HG03521 (cell line): Measurements from ENCODE around the gene LSM3.

Source experiments
- ATAC-seq: cut with Tn5 transposase; IDR thresholded peaks from one replicate; pipeline ENCODE4 v1.9.1; 2021; ENCODE audit warnings: mild to moderate bottlenecking, moderate library complexity; ENCODE audit not compliant: unreplicated experiment

LSM3 gene

DNA sequence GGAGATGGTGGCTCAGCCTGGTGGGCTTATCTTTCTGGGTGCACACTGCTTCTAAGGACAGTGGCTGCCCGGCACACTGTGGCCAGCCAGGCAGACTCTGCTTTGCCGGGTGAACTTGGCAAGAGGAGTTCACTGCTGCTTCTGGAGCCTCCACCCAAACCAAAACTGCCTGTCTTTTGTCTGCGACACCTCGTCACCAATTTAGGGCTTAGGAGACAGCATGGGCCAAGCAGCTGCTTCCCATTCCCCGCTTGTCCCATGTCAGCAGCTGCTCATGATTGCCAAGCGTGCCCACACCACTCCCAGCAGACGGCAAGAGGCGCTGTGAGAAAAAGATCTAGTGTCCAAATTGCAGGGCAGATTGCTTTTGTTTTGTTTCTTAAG is 57.3 kb downstream of the LSM3 start:
- ATAC-seq = no peak

DNA sequence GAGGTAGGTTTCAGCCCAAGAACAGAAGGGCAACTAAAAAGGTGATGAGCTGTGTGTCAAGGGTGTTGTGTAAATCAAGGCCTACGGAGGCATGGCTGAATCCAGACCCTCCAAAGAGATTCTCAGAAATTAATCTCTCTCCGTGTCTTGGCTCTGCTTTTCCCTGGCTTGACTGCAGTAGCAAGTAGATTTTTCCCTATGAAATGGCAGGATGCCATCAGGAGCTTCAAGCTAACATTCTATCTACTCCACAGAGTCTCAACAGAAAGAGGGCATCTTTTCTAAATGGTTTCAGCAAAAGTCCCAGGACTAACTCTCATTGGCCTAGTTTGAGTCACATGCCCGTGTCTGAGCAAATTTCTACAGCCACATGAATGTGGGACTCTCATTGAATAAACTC is 58.3 kb downstream of the LSM3 start:
- ATAC-seq = no peak

DNA sequence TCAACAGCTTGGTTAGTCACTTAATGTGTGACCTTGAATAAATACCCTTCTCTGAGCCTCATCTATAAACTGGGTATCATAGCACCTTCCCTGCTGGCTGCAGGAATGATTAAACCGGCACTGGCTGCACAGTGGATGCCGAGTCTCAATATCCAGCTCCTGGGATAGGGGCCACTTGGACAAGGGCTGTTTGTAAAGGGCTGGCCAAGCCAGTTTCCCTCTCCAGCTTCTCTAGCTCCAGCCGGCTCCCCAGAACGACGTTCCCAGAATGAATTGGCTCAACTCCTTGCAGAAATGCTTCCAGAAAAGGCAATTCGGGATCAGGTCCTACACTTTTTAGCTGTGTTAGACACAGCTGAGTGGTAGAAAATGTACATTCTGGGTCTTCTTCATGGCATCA is 58.8 kb downstream of the LSM3 start:
- no peak for ATAC-seq

DNA sequence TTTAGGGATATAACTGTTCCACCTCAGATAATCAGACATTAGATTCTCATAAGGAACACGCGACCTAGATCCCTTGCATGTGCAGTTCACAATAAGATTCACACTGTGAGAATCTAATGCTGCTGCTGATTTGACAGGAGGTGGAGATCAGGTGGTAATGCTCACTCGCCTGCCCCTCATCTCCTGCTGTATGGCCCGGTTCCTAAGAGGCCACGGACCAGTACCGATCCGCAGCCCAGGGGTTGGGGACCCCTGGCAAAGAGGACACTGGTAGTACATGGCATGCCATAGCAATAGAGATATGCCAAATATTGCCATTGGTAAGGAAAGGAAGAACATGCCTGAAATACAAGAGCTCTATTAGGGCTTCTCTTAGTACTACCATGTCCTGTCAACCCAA is 59.7 kb downstream of the LSM3 start:
- ATAC-seq = no peak

DNA sequence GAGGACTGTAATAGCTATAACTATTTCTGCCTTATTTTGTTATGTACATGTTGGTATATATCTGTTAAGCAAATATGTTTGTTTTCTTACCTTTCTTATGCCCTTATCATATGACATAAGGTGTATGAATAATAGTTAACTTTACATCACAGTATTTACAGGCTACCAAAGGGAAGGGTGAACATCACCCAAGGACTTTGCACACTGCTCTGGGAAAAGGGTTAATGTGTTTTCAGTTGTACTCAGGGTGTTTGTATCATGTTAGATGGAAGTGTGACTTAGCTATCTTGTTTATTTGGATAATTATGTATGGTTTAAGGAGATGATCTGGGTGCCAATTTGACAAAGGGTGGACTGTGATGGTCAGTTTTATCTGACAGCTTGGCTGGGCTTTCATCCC is 60.3 kb downstream of the LSM3 start:
- no peak for ATAC-seq

DNA sequence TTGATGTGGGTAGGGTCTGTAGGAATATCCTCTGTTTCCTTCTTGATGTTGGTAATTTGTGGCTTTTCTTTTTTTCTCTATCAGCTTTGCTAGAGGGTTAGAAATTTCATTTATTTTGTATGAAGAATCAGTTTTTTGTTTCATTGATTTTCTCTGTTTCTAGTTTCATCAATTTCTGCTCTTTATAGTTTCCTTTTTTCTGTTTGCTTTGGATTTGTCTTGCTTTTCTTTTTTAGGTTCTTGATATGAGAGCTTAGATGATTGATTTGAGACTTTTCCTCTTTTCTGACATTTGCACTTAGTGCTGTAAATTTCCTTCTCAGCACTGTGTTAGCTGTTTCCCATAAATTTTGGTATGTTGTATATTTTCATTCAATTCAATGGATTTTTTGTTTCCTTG is 61.3 kb downstream of the LSM3 start:
- ATAC-seq = no peak

DNA sequence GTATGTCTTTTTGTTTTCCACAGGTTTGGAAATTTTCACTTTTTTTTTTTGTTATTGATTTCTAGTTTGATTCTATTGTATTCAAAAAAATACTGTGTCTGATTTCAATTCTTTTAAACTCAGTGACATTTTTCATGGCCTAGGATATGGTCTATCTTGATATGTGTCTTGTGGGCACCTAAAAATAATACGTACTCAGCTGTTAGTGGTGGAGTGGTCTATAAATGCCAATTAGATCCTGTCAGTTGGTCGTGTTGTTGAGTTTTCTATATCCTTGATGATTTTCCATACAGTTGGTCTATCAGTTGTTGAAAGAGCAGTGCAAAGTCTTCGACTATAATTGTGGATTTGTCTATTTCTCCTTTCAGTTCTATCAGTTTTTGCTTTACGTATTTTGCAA is 61.7 kb downstream of the LSM3 start:
- ATAC-seq = no peak

DNA sequence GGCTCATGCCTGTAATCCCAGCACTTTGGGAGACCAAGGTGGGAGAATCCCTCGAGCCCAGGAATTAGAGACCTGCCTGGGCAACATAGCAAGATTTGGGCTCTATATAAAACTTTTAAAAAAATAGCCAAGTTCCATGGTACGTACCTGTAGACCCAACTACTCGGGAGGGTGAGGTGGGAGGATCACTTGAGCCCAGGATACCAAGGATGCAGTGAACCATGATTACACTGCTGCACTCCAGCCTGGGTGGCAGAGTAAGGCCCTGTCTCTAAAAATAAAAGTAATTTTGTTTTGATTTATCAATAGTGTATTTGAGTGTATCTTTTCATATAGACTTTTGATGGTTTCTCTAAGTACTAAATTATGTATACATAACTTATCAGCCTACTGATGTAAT is 63.1 kb downstream of the LSM3 start:
- no peak for ATAC-seq

DNA sequence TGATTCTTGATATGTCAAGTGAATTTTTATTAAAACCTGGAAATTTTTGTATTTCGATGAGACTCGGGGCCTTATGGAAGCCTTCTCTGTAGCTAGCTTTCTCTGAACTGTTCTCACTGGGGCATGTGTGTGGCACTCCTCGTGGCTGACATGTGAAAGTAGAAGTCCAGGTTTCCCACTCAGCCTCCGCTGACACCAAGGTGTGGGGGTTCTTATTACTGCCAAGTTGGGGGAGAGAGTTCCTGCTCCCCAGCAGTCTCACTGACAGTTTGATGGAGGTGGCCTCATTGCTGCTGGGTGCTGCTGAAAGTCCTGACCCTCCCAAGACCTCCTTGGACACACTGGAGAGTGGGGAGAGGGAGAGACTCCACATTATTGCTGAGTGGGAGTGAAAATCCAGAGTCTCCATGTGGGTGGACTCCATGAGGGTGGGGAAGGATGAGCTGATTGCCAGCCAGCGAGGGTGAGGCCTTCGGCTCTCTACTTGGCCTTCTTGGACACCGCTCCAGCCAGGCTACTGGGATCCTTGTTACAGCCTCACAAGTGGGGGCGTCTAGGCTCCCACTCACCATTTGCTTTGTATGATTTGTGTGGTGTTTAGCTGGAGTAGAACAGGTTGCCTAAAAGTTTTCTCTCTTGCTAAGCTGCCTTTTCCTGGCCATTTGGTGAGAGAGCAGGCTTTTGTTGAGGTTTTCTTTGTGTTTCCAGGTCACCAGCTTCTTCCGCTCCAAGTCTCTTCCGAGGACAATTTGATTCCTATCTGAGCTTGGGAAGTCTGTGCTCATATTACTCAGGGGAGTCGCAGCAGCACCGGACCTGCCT is 64.1 kb downstream of the LSM3 start:
- no peak for ATAC-seq

DNA sequence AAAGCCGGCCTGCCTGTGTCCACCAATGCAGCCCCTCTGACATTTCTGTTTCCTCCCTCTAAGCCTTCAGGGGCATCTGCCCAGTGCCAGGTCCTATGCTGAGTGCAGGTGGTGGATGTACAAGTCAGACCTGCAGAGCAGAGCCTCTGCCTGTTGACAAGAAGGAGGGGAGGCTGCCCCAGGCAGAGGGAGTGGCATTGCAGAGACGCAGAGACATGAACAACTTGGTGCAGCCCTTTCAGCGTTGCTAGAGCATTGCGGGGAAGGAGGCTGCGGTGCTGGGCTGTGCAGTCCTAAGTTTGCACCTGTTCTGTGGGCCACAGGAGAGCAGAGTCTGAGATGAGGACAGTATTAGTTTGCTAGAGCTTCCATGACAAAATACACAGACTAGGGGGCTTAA is 65.2 kb downstream of the LSM3 start:
- ATAC-seq = no peak

DNA sequence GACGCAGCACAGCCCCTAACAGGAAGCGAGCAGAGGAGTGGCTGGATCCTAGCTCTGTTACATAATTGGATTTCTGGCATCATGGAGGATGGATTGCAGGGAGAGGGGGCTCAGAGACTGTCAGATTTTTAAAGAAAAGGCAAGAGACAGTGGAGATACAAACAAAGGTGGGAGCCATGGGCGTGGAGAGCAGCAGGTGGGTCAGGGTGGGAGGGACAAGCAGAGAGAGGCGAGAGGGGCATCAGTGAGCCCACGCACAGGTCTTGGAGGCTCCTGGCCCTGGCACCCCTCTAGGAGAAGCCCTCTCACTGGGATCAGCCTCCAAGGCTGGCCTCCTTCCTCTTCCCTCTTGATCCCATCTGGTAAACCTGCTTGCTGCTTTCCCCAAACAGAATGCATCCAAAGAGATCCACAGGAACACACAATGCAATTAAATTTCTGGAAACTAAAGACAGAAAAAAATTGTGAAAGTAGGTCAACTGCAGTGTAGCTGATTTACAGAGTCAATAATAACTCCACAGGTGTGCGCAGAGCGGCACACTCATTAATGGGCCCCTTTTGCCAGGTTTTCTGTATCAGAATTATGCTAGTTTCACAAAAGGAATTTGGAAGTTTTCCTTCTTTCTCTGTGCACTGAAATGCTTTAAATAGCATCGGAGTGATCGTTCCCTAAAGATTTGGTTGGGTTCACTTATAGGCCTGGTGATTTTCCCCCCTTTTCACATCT is 66.1 kb downstream of the LSM3 start:
- no peak for ATAC-seq

DNA sequence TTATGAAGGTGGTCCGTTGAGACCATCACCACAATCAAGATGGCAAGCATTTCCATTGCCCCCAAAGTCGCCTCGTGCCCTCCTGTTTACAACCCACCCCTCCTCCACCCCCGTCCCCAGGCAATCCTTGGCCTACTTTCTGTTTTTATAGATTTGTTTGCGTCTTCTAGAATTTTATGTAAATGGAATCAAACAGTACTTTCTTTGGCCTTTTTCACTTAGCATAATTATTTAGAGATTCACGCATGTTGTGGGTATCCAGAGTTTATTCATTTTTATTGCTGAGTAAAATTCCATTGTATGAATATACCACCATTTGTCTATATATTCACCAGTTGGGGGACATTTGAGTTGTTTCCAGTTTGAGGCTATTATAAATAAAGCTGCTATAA is 66.6 kb downstream of the LSM3 start:
- ATAC-seq = no peak

DNA sequence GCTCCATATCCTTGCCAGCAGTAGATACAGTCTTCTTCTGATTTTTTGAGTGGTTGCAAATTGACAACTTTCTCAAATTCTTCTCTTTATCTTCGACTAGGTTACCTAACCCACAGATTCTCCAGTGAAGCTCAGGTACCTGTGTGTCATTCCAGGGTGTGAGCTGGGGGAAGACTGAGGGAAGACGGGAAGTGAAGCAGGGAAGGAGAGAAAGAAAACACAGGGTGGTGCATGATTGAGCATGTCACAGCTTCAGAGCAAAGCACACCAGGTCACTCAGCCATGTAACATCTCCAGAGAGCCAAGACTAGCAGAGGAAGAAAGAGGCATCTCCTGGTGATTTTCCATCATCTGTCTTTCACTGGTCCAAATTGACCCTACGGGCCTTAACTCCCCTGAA is 67.2 kb downstream of the LSM3 start:
- ATAC-seq = no peak

DNA sequence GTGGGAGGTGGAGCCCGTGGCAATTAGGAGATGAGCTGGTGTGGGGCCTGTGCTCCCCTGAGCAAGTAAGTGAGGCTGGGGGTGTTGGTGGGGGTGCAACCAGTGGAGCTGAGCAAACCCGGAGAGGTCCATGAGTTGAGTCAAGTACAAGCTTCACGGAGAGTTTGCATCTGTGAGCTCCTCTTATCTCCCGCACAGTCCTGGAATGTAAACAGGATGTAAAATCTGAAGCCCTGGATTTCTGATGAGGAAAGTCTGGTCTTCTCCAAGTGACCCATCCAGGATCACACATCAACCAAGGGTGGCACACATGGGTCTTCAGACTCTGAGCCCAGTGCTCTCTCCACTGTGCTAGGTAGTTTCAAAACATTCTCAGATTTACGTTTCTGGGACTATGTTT is 67.8 kb downstream of the LSM3 start:
- no peak for ATAC-seq

DNA sequence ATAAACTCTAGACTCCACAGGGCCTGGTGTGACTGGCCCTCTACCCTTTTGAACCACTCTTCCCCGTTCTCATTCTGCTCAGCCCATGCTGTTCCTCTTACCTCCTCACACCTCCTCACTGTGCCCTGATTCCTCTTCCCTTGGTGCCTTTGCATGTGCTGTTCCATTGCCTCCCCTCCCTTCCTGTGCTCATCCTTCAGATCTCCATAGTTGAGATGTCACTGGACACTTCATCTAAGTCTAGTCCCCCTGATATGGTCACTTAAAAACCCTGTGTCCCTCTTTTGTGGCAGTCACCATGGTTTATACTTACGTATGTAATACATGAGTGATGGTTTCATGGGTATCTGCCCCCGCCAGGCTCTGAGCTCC is 69.8 kb downstream of the LSM3 start:
- ATAC-seq = no peak

DNA sequence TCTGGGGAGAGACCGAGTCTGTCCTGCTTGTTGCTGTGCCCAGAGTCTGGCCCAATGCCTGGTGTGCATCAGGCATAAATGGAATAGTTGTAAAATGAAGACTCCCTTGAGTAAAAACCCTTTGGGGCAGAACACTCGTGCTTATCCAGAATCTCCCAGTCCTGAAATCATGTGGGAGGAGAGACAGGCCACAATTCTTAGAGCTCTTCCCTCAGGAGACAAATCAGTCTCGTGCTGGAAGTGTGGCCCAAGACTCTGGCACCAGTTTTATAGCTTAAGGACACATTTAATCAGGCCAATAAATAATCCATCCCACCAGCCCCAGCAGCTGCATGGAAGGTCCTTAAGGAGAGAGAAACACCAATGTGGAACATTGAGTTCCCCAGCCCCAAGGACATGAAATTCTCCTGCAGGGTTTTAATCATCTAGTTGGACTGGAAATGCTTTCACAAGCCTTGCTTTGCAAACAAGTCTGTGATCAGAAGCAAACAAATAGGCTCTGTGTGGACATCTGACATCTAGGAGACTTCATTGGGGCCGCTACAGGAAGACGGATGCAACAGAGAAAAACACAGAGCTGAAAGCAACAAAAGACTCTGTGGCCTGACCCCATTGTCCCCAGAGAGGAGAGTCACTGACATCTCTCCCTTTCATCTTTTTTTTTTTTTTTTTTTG is 70.4 kb downstream of the LSM3 start:
- ATAC-seq = no peak
